GM12865 (cell line): ENCODE data around the gene ELMO1.

Experiments used
- DNase-seq: peaks from one replicate; pipeline ENCODE4 v3.0.0; 2010; ENCODE audit warnings: low read depth
- H3K4me3 ChIP-seq: 2 replicates; pipeline ENCODE4 v1.5.1; 2011; ENCODE audit warnings: mild to moderate bottlenecking, low read depth, low read length, control low read depth
- TF ChIP-seq, protein P1 (sequence below): IDR thresholded peaks from 2 replicates; pipeline ENCODE4 v1.5.1; 2011; ENCODE audit warnings: low read length, control low read depth, low read depth, inconsistent platforms; ENCODE audit not compliant: insufficient read depth; ENCODE audit errors: missing control alignments

ELMO1 gene

DNA sequence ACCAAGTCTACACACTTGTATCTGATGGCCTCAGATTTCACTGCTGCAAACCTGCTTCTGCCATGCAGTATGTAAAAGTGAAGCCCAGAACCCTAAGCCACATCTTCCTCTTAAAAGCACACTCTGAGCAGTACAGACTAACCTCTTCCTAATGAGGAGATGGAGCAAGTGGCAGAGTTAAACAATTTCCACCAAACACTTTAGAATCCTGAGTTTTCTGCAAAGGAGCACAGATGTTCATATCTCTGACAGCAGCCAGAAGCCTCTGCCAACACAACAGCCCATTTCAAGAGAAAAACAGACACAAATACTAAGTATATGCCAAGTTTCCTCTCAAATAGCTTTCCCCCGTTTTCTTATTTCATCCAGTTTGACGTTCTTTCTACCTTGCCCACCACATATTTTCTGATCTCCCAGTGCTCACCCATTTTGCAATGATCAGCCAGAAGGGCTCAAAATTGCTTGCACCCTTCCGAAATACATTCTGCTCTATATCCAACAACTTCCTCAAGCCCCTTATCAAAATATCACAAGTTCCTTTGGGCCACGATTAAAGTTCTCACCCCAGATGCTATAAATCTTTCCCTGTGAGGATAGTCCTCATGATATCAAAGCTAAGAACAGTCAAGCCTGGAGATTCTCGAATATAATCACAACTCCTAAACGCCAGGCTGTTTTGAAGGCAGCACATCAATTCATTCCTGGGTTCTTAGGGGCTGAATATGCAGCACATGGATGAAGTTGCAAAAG, 27.5 kb downstream of the ELMO1 start:
- no peak for DNase-seq
- H3K4me3 ChIP-seq, result no peak overlapping the region
- TF ChIP-seq, protein P1, sequence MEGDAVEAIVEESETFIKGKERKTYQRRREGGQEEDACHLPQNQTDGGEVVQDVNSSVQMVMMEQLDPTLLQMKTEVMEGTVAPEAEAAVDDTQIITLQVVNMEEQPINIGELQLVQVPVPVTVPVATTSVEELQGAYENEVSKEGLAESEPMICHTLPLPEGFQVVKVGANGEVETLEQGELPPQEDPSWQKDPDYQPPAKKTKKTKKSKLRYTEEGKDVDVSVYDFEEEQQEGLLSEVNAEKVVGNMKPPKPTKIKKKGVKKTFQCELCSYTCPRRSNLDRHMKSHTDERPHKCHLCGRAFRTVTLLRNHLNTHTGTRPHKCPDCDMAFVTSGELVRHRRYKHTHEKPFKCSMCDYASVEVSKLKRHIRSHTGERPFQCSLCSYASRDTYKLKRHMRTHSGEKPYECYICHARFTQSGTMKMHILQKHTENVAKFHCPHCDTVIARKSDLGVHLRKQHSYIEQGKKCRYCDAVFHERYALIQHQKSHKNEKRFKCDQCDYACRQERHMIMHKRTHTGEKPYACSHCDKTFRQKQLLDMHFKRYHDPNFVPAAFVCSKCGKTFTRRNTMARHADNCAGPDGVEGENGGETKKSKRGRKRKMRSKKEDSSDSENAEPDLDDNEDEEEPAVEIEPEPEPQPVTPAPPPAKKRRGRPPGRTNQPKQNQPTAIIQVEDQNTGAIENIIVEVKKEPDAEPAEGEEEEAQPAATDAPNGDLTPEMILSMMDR, result no peak

DNA sequence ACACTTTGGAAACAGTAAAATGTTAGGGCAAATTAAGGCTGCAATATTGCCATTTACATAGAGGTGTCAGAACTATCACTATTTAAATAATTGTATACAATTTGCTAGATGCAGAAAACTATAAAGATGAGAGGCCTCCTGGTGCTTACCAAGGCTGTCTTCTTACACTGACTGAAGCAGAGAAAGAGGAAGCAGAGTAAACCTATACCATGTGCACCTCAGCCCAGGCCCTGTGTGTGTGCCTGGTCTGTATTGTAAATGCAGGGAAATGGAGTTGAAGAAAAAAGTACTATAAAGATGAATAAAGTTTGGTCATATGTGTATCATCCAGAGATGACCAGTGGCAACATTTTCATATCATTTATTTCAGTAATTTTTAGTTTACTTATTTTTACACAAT, 29.2 kb downstream of the ELMO1 start:
- TF ChIP-seq, protein P1, result no peak
- no peak overlapping the region for H3K4me3 ChIP-seq
- DNase-seq, result no peak

DNA sequence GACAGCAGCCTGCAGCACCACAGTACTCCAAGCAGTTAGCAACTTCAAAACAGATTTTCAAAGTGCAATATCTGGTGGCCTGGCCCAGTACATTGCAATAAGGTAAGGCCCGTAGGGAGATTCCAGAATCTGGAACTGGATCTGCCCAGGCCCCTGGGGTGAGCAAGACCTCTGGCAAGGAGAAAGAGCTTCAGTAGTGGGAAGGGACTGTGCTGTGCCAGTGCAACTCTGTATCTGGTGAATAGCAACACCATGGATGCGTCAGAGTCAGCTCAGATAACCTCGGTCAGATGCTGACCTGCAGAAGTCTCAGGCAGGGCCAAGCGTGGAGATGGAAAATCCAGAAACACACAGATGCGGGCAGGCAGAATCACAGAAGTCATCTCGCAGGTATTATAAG, 30.3 kb downstream of the ELMO1 start:
- no peak overlapping the region for H3K4me3 ChIP-seq

DNA sequence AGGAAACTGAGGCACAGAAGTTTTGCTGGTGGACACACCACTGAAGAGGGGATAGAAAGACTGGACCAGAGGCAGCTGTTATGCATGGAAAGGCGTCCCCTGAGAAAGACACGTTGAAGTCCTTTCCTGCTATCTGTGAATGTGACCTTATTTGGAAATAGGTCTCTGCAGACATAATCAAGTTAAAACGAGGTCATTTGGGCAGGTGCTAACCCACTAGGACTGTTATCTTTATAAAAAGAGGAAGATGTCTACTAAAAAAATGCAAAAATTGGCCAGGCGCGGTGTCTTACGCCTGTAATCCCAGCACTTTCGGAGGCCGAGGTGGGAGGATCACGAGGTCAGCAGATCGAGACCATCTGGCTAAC, 31.6 kb downstream of the ELMO1 start:
- H3K4me3 ChIP-seq, result no peak overlapping the region
- DNase-seq, result no peak
- TF ChIP-seq, protein P1, result no peak

More for the DNA sequence above, 30.3 kb downstream of the ELMO1 start:
- TF ChIP-seq, protein P1, result no peak
- no peak for DNase-seq

DNA sequence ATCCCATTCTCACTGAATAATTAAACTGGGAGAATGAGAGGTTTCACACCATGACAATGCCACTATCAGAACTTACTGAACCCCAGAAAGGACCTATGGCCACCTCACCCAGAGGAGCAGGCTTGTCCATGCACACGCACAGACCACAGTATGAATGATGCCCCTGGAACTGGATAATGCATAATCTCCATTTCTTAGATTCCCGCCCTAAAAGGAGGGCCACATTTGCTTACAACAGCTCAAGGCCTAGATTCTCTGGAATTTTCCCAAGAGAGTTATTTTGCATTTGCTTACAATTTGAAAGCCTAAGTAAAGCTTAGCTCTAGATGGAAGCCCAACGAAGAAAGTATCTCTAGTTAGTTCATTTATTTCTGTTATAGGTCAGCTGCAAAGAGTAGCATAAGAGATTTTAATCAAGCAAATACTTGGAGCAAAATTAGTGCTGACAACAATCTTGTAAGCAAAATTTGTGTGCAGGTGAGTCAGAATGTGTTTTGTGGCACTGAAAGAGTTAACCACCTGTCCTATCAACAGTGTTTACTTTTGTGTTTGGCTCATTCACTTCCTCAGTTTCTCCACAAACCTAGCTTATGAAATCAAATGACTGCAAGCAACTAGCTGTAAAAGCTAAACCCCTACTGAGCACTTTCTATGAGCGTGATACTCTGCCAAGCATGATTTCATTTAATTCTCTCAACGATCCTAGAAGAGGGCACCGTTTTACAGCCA, 32.1 kb downstream of the ELMO1 start:
- TF ChIP-seq, protein P1, result no peak
- no peak overlapping the region for H3K4me3 ChIP-seq
- no peak for DNase-seq

DNA sequence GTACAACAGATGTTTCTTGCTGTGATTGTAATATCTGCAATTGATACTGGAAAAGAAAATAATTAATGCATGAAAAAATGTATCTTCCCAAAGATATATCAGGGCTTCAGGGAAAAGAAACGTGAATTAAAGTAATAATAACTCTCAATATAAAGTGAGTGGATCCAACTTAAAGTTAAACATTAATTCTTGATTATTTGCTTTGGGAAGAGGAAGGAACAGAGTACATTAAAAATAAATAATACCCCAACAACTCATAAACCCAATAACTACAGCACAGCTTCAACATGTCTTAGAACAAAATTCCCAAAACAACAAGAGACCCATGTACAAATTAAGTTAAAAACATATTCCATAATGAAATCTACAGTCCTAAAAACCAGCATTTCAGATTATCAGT, 33.0 kb downstream of the ELMO1 start:
- TF ChIP-seq, protein P1, result no peak
- no peak overlapping the region for H3K4me3 ChIP-seq
- no peak for DNase-seq
